ENCODE results near the gene CDR2.

DNA sequence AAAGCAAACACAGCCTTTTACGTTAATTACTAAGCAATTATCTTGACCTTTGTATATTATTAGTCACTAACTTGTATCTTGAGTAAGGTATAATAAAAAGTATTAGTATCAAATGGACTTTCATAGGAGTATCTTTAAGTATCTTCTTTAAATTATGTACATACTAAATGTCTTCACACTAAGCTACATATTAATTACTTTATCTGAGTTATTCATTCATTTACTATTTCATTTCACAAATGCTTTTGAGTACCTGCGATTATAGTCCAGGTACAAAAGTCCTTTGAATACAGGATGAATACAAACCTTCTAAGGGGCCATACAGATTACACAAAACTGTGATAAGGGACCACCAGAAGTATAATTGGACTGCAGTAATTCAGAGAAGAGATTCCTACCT, 33.1 kb upstream of the CDR2 start:
- TF ChIP-seq, protein P1, sequence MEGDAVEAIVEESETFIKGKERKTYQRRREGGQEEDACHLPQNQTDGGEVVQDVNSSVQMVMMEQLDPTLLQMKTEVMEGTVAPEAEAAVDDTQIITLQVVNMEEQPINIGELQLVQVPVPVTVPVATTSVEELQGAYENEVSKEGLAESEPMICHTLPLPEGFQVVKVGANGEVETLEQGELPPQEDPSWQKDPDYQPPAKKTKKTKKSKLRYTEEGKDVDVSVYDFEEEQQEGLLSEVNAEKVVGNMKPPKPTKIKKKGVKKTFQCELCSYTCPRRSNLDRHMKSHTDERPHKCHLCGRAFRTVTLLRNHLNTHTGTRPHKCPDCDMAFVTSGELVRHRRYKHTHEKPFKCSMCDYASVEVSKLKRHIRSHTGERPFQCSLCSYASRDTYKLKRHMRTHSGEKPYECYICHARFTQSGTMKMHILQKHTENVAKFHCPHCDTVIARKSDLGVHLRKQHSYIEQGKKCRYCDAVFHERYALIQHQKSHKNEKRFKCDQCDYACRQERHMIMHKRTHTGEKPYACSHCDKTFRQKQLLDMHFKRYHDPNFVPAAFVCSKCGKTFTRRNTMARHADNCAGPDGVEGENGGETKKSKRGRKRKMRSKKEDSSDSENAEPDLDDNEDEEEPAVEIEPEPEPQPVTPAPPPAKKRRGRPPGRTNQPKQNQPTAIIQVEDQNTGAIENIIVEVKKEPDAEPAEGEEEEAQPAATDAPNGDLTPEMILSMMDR (IDR thresholded peaks at IDR 0.05; ENCODE audit: insufficient read depth, low read length, poor library complexity, severe bottlenecking), result no peak
- TF ChIP-seq EZH2phosphoT487 (conservative IDR thresholded peaks at IDR 0.05; ENCODE audit: low read length), result no peak
